Muscle of leg (tissue), 11 donors: ENCODE results near the gene BAG1. TPM values are rescaled to one million over a fixed set of nuclear protein-coding genes. Genes with fewer than 3 reads are reported as not detected.

Source experiments
- DNase-seq: peaks from one replicate; pipeline ENCODE4 v3.0.0; 2013
- H3K27ac ChIP-seq: one replicate; pipeline ENCODE4 v1.5.1; 2013; ENCODE audit warnings: mild to moderate bottlenecking, low read length, control low read depth
- H3K27me3 ChIP-seq: one replicate; pipeline ENCODE4 v1.6.1; 2013; ENCODE audit warnings: low read length; ENCODE audit not compliant: control insufficient read depth, insufficient read depth
- H3K36me3 ChIP-seq: one replicate; pipeline ENCODE4 v1.6.1; 2013; ENCODE audit warnings: low read length; ENCODE audit not compliant: control insufficient read depth, insufficient read depth
- H3K4me1 ChIP-seq: one replicate; pipeline ENCODE4 v1.6.1; 2013; ENCODE audit warnings: low read length; ENCODE audit not compliant: control insufficient read depth, insufficient read depth
- H3K4me3 ChIP-seq: one replicate; pipeline ENCODE4 v1.5.1; 2013; ENCODE audit warnings: low read length, control low read depth
- H3K9me3 ChIP-seq: replicated peaks from 2 replicates; pipeline ENCODE4 v1.6.1; 2013; ENCODE audit warnings: low read depth, low read length; ENCODE audit not compliant: control insufficient read depth
- WGBS: methylation state at CpG from one replicate; pipeline ENCODE4 v1.1.5; 2013; ENCODE audit warnings: missing lambda C conversion rate; ENCODE audit not compliant: insufficient coverage; 5-methylcytosine and 5-hydroxymethylcytosine counted together
- polyA plus RNA-seq, 8 donors: library from polyadenylated mRNA; unstranded; fragments of 120-200 nt; gene quantifications; one replicate each; pipeline versions ENCODE4 v1.2.1 to v1.2.3, GENCODE V29; 2013; ENCODE audit warnings: inconsistent platforms in 1 of 8, low replicate concordance in 1 of 8; ENCODE audit not compliant: insufficient read length in 8 of 8, insufficient read depth in 1 of 8
- total RNA-seq: library from RNA; stranded (reverse); fragments of 120-200 nt; gene quantifications from one replicate; pipeline ENCODE4 v1.2.4, GENCODE V29; 2013

Gene BAG1
- total and polyA plus RNA-seq, 9 donors: 54.1 to 94.4 (median 82.9) TPM

- H3K36me3 ChIP-seq: no peaks in the 10 kb centered on the region
- DNase-seq: peak; percentile 85
- no peaks in the 10 kb centered on the region for H3K27me3 ChIP-seq
- no peak overlapping the region for H3K27ac ChIP-seq
- H3K4me1 ChIP-seq: peaks cover 4% of the 10 kb centered on the region
- no peak overlapping the region for H3K4me3 ChIP-seq
- WGBS: 7% methylated on average over 2 of the region's 6 CpGs
- H3K9me3 ChIP-seq: no peaks in the 10 kb centered on the region
These were observed 39.0 kb downstream of the BAG1 start for GRCh38 chr9:33225319-33226147.

- H3K27me3 ChIP-seq: no peaks in the 10 kb centered on the region
- H3K4me1 ChIP-seq: peaks cover 4% of the 10 kb centered on the region
- H3K4me3 ChIP-seq: no peak overlapping the region
- H3K9me3 ChIP-seq: no peaks in the 10 kb centered on the region
- no peak overlapping the region for H3K27ac ChIP-seq
- WGBS: no CpG with 5 or more reads among the region's 1 CpG
- DNase-seq: no peak
- no peaks in the 10 kb centered on the region for H3K36me3 ChIP-seq
These were observed 40.8 kb downstream of the BAG1 start for GRCh38 chr9:33223696-33224095.

DNA sequence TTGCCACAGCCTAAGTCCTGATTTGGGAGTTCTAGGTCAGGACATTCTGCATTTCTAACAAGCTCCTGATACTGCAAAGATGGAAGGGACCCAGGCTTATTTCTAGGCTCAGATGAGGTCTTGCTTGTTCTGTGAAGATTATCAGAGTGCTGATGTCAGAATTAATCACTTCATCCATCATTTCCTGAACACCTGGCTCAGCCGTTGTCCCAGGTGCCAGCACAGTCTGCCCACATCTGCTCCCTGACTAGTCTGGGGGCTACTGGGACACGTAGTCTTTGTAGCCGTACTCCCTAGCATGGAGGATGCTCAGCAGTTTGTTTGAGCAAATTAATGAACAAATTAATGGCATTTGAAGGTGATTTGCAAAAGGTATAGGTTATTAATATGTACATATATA, 42.5 kb downstream of the BAG1 start:
- Histone ChIP-seq H3K4me3 (no peak overlapping the region), H3K9me3 (no peaks in the 10 kb centered on the region)
- no CpG with 5 or more reads among the region's 3 CpGs for WGBS

DNA sequence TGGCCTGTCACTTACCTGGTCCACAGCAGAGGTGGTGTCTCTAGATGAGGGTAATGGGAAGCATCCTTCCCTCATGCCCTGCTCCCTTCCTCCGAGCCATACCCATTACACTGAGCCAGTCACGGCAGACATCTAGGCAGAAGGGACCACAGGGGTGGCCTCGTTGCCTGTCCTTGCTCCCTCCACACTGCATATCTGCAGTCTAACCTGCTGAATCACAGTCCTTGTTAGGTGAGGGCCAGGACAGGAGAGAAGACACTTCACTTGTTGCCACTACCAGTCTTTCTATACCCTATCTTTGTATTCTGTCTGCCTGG, 43.0 kb downstream of the BAG1 start:
- no peak for DNase-seq
- Histone ChIP-seq H3K36me3 (no peaks in the 10 kb centered on the region), H3K4me3 (no peak overlapping the region), H3K27ac (no peak overlapping the region), H3K4me1 (peaks cover 4% of the 10 kb centered on the region), H3K9me3 (no peaks in the 10 kb centered on the region), H3K27me3 (peaks cover 3% of the 10 kb centered on the region)
- WGBS: no CpG with 5 or more reads among the region's 3 CpGs

More for the DNA sequence above, 42.5 kb downstream of the BAG1 start:
- no peak overlapping the region for H3K27ac ChIP-seq
- no peaks in the 10 kb centered on the region for H3K36me3 ChIP-seq
- peaks cover 4% of the 10 kb centered on the region for H3K4me1 ChIP-seq
- no peak for DNase-seq
- H3K27me3 ChIP-seq: peaks cover 3% of the 10 kb centered on the region

DNA sequence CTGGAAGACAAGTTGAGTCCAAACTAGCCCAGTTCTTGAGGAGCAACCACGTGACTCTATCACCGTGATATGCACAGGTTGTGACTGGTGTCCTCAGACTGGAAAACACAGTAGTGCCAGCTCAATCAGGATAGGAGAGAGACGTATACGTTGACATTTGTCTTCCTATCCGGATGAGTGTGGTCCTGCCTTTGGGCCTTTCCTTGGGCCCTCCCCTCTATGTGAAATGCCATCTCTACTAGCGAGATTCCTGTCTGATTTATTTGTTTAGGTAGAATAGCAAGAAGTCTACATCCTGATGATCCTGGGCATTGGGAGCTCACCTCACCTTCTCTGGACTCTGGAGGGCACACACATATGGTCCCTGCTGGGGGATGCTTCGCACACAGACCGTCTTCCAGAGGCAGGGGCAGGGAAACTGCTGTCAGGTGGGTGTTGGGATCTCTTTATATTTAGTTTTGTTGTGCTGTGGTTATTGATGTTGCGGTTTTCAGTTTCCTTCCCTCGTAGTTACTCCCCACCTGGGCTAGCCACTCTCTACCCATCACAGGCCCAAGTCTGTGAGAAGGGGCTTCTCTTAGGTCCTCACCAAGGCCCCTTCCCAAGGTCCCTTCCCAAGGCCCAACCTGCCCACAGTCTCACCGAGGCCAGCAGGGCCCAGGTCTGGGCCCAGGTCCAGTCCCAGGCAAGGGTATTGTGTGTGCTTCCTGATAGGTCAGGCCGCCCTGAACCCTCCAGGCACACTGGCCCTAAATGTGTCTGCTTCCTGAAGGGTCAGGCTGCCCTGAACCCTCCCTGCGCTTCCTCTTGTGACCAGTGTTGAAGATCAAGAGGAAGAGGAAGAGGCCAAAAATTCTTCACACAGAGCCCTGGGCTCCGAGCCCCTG, 43.6 kb downstream of the BAG1 start:
- Histone ChIP-seq H3K27ac (no peak overlapping the region), H3K36me3 (no peaks in the 10 kb centered on the region), H3K9me3 (no peaks in the 10 kb centered on the region), H3K27me3 (peaks cover 3% of the 10 kb centered on the region), H3K4me1 (peaks cover 4% of the 10 kb centered on the region), H3K4me3 (no peak overlapping the region)
- 81% methylated on average over 4 of the region's 14 CpGs for WGBS
- no peak for DNase-seq

DNA sequence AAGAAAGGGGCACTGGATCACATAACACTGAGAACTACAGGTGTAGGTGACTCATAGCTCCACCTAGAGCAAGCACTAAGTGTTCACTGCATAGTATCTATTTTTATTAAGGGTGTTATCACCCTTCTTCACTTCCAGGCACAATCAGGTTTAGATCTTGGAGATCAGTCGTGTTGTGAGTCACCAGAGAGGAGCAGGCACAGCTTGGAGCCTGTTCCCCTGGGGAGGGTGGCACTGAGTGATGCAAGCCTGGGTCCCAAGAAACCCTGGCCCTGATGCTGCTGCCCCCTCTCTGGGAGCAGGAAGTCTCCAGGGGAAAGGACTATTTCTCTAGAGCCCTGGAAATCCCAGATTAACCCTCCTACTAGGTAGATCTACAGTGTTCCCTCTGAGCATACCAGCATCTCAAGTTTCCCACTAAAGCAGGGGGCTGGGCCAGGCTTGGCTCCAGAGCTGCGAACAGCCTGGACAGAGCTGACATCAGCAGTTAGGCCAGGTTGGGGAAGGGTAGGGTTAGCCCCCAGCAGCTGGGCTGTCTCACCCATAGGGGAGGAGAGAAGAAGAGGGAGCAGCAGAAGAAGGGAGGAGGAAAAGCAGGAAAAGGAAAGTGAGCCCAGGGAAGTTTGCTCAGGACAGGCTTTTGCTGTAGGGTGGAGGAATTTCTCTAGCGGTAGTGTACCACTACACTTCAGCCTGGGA, 52.7 kb downstream of the BAG1 start:
- H3K27me3 ChIP-seq: no peaks in the 10 kb centered on the region
- H3K4me1 ChIP-seq: peaks cover 8% of the 10 kb centered on the region
- H3K4me3 ChIP-seq: no peak overlapping the region
- no peak for DNase-seq
- H3K36me3 ChIP-seq: no peaks in the 10 kb centered on the region
- H3K9me3 ChIP-seq: no peaks in the 10 kb centered on the region
- H3K27ac ChIP-seq: no peak overlapping the region
- 63% methylated on average over 2 of the region's 3 CpGs for whole genome bisulfite sequencing

GRCh38 chr9:33210006-33210715, 54.3 kb downstream of the BAG1 start:
- H3K4me3 ChIP-seq: no peak overlapping the region
- DNase-seq: no peak
- H3K9me3 ChIP-seq: no peaks in the 10 kb centered on the region
- H3K36me3 ChIP-seq: no peaks in the 10 kb centered on the region
- peaks cover 8% of the 10 kb centered on the region for H3K4me1 ChIP-seq
- no peak overlapping the region for H3K27ac ChIP-seq
- no peaks in the 10 kb centered on the region for H3K27me3 ChIP-seq
- WGBS: no CpG with 5 or more reads among the region's 4 CpGs

DNA sequence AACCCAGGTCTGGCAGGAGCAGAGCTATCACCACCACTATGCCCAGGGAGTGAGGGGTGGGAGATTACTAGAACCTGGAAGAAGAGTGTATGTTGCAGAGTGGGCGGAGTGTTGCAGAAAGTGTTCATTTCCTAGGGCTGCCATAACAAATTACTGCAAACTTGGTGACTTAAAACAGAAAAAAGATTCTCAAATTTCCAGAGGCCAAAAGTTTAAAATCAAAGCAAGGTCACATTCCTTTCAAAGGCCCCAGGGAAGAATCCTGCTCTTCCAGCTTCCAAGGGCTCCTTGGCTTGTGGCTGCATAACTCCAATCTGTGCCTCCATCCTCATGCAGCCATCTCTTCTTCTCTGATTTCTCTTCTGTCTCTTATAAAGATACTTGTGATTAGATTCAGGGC, 55.1 kb downstream of the BAG1 start:
- no peak for DNase-seq
- peaks cover 8% of the 10 kb centered on the region for H3K4me1 ChIP-seq
- no peak overlapping the region for H3K4me3 ChIP-seq
- no peaks in the 10 kb centered on the region for H3K9me3 ChIP-seq
- H3K27me3 ChIP-seq: no peaks in the 10 kb centered on the region
- no CpG with 5 or more reads among the region's 1 CpG for WGBS
- no peak overlapping the region for H3K27ac ChIP-seq
- no peaks in the 10 kb centered on the region for H3K36me3 ChIP-seq

- H3K27me3 ChIP-seq: no peaks in the 10 kb centered on the region
- H3K27ac ChIP-seq: peak overlapping the region; percentile 60
- no peak overlapping the region for H3K4me3 ChIP-seq
- 29% methylated on average over 6 of the region's 11 CpGs for WGBS
- peak; percentile 89 for DNase-seq
- peaks cover 8% of the 10 kb centered on the region for H3K4me1 ChIP-seq
- H3K36me3 ChIP-seq: no peaks in the 10 kb centered on the region
- H3K9me3 ChIP-seq: no peaks in the 10 kb centered on the region
These were observed 61.8 kb downstream of the BAG1 start for GRCh38 chr9:33202552-33203201.
